Neutrophil (primary cell): ENCODE results near the gene NEK2.

Experiments
- H3K27ac ChIP-seq: fragments of 200-600 bp; sonication (generic); 2 replicates; pipeline ENCODE4 v1.5.1; 2016; ENCODE audit warnings: mild to moderate bottlenecking, moderate library complexity
- H3K27me3 ChIP-seq: fragments of 200-600 bp; sonication (generic); 2 replicates; pipeline ENCODE4 v1.6.0; 2016; ENCODE audit warnings: mild to moderate bottlenecking
- H3K36me3 ChIP-seq: fragments of 200-600 bp; sonication (generic); 2 replicates; pipeline ENCODE4 v1.5.1; 2017
- H3K4me1 ChIP-seq, 2 experiments: fragments of 200-600 bp in 1 of 2; sonication (generic) in 1 of 2; 1 replicate in 1 of 2; 2 replicates in 1 of 2; pipeline versions ENCODE4 v1.5.1 to v1.6.1; 2013 to 2016; ENCODE audit warnings: low read depth in 1 of 2, low read length in 1 of 2, mild to moderate bottlenecking in 1 of 2, moderate library complexity in 1 of 2; ENCODE audit not compliant: control insufficient read depth in 1 of 2, insufficient read depth in 1 of 2
- H3K4me3 ChIP-seq, 2 experiments: fragments of 200-600 bp in 1 of 2; sonication (generic) in 1 of 2; 1 replicate in 1 of 2; 2 replicates in 1 of 2; pipeline ENCODE4 v1.5.1; 2013 to 2016; ENCODE audit warnings: low read depth in 1 of 2, low read length in 1 of 2, mild to moderate bottlenecking in 1 of 2, moderate library complexity in 1 of 2
- H3K9me3 ChIP-seq: fragments of 200-600 bp; sonication (generic); 2 replicates; pipeline ENCODE4 v1.5.1; 2016
- CTCF ChIP-seq: fragments of 200-600 bp; sonication (generic); IDR thresholded peaks from 2 replicates; pipeline ENCODE4 v1.5.1; 2016; ENCODE audit warnings: antibody characterized with exemption

NEK2 gene

GRCh38 chr1:211688421-211688820 is 13.0 kb upstream of the NEK2 start:
- Histone ChIP-seq H3K27me3 (no peaks in the 10 kb centered on the region), H3K9me3 (no peaks in the 10 kb centered on the region), H3K4me3 (no peak overlapping the region), H3K4me1 (no peaks in the 10 kb centered on the region), H3K36me3 (no peaks in the 10 kb centered on the region), H3K27ac (no peak overlapping the region)
- no peak for TF ChIP-seq CTCF

- no peak for TF ChIP-seq CTCF
- no peaks in the 10 kb centered on the region for H3K4me1 ChIP-seq
- no peak overlapping the region for H3K4me3 ChIP-seq
- no peak overlapping the region for H3K27ac ChIP-seq
- H3K9me3 ChIP-seq: no peaks in the 10 kb centered on the region
- H3K27me3 ChIP-seq: no peaks in the 10 kb centered on the region
- no peaks in the 10 kb centered on the region for H3K36me3 ChIP-seq
These were observed 12.2 kb upstream of the NEK2 start for GRCh38 chr1:211687462-211688215.

GRCh38 chr1:211685823-211686222 is 10.4 kb upstream of the NEK2 start:
- Histone ChIP-seq H3K9me3 (no peaks in the 10 kb centered on the region), H3K27ac (no peak overlapping the region), H3K4me1 (no peaks in the 10 kb centered on the region), H3K4me3 (no peak overlapping the region), H3K36me3 (no peaks in the 10 kb centered on the region), H3K27me3 (no peaks in the 10 kb centered on the region)
- no peak for TF ChIP-seq CTCF

- Histone ChIP-seq H3K4me1 (no peaks in the 10 kb centered on the region), H3K9me3 (no peaks in the 10 kb centered on the region), H3K27ac (no peak overlapping the region), H3K27me3 (no peaks in the 10 kb centered on the region), H3K4me3 (no peak overlapping the region), H3K36me3 (no peaks in the 10 kb centered on the region)
- no peak for TF ChIP-seq CTCF
These were observed 9.4 kb upstream of the NEK2 start for GRCh38 chr1:211684791-211685190.

- Histone ChIP-seq H3K27ac (no peak overlapping the region), H3K36me3 (no peaks in the 10 kb centered on the region), H3K4me3 (no peak overlapping the region), H3K4me1 (no peaks in the 10 kb centered on the region), H3K9me3 (no peaks in the 10 kb centered on the region), H3K27me3 (no peaks in the 10 kb centered on the region)
- TF ChIP-seq CTCF: no peak
These were observed 8.9 kb upstream of the NEK2 start for GRCh38 chr1:211684331-211684730.
